ENCODE data around the gene CIP2A. TPM values are rescaled to one million over a fixed set of nuclear protein-coding genes. Genes with fewer than 3 reads are reported as not detected.

The CIP2A gene
- total RNA-seq, 1 donor from 2014 or later: 8.2 TPM

DNA sequence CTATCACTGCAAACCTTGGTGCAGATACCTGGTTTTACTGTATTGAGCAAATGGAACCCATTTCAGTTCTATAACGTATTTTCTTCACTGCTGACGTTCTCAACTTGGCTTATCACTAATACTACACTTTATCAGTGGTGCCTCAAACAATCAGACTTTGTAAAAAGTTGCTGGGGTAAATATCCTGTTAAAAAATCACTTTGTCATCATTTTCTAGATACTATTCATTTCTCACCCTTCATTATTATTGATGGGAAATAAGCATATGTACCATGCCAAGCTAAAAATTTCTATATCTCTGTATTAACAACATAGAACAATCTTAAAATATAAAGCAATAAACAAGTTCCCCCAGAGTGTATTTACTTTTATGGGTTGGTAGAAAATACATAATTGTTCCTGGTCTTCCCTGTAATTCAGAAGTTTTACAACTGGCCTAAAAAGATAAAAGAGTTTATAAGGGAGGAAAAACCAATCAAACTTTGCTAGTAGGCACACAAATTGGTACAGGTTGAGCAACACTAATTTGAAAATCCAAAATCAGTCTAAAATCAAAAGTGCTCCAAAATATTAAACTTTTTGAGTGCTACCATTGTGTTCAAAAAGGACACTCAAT, 33.2 kb downstream of the CIP2A start:
- Histone ChIP-seq H3K36me3 (ENCODE audit: control insufficient read depth, insufficient read depth, low read length) (no peaks in the 10 kb centered on the region), H3K4me3 (ENCODE audit: low read depth, low read length) (no peak overlapping the region), H3K27me3 (ENCODE audit: control insufficient read depth, insufficient read depth, low read length) (no peaks in the 10 kb centered on the region)
- DNase-seq (ENCODE audit: low read depth): no peak
- TF ChIP-seq, protein P1, sequence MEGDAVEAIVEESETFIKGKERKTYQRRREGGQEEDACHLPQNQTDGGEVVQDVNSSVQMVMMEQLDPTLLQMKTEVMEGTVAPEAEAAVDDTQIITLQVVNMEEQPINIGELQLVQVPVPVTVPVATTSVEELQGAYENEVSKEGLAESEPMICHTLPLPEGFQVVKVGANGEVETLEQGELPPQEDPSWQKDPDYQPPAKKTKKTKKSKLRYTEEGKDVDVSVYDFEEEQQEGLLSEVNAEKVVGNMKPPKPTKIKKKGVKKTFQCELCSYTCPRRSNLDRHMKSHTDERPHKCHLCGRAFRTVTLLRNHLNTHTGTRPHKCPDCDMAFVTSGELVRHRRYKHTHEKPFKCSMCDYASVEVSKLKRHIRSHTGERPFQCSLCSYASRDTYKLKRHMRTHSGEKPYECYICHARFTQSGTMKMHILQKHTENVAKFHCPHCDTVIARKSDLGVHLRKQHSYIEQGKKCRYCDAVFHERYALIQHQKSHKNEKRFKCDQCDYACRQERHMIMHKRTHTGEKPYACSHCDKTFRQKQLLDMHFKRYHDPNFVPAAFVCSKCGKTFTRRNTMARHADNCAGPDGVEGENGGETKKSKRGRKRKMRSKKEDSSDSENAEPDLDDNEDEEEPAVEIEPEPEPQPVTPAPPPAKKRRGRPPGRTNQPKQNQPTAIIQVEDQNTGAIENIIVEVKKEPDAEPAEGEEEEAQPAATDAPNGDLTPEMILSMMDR (IDR thresholded peaks at IDR 0.05; ENCODE audit: insufficient read depth, low read length, poor library complexity, severe bottlenecking): no peak

DNA sequence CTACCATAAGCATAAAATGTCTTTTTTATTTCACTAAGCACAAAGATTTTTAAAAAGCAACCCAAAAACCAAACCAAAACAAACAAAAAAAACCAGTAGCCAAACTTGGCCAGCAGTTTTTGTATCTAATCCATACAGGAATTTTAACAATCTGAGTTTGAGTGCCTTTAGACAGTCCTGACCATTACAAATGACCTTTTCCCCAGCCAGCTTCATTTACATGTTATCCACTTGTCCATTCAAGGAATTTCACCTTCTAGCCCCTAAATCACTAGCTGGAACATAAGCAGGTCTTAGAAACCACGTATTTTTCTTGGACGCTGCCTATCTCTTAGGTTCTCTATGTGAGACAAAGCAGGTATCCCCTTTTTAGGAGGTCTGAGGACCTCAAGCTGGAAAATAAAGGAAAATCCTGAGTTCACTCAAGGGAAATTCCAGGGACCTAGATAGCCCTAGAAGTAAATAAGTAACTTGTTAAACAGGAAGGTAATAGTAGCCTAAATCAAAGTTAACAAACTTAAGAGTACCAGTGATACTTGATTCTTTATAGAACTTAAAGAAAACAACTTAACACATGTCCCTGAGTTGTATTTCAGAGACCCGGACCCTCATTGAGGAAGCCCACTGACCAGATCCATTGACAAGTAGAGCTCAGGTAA, 34.2 kb downstream of the CIP2A start:
- no peaks in the 10 kb centered on the region for H3K27me3 ChIP-seq (ENCODE audit: control insufficient read depth, insufficient read depth, low read length)
- H3K4me3 ChIP-seq (ENCODE audit: low read depth, low read length): no peak overlapping the region
- DNase-seq (ENCODE audit: low read depth): no peak
- H3K36me3 ChIP-seq (ENCODE audit: control insufficient read depth, insufficient read depth, low read length): no peaks in the 10 kb centered on the region
- TF ChIP-seq, protein P1 (IDR thresholded peaks at IDR 0.05; ENCODE audit: insufficient read depth, low read length, poor library complexity, severe bottlenecking): no peak

DNA sequence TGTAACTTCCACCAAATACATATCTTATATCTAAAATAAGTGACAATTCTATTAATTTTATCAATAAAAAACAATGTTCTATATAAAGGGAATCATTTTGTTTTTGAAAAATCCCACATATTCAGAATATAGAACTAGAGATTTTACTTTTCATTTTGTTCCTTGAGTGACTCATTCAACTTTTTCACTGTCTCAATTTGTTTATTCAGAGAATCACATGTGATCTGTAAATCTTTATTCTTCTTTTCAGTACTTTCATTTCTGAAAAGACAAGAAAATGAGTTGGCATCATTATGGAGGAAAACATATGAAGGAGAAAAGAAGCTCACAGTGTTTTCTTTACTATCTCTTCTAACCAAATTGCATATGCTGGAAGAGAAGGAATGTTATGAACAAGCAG, 35.0 kb downstream of the CIP2A start:
- TF ChIP-seq, protein P1 (IDR thresholded peaks at IDR 0.05; ENCODE audit: insufficient read depth, low read length, poor library complexity, severe bottlenecking): no peak
- Histone ChIP-seq H3K4me3 (ENCODE audit: low read depth, low read length) (no peak overlapping the region), H3K27me3 (ENCODE audit: control insufficient read depth, insufficient read depth, low read length) (no peaks in the 10 kb centered on the region), H3K36me3 (ENCODE audit: control insufficient read depth, insufficient read depth, low read length) (no peaks in the 10 kb centered on the region)
- no peak for DNase-seq (ENCODE audit: low read depth)

DNA sequence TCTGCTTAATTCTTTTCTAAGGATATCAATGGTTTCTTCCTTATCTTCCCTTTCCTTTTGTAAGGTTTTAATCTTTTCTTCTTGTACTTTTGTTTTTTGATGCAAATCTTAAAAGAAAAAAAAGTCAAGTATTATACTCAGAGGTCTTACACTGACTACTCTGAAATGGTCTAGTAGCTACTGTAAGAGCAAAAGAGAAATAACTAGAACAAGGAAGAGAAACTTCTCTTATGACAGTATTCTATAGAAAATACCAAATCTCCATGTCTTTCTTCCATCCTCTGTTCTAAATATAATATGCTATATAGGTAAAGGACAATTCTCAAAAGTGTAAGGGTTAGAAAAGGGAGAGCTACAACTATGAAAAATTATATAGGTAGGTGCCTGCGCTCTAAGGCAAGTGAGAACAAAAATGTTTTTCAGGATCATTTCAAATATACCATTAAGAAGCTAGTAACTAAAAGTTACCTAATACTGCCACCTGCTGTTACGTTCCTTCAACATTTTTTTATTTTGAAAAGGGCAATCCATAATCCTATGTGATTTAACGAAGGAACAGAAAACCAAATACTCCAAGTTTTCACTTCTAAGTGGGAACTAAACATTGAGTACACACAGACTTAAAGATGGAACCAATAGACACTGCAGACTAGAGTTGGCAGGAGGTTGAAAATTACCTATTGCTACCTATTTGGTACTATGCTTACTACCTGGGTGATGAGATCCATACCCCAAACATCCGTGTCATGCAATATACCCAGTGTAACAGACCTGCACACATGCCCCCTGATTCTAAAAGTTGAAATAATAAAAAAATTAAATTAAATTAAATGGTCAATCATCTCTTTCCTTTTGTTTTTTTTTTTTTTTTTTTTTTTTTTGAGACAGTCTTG, 36.7 kb downstream of the CIP2A start:
- DNase-seq (ENCODE audit: low read depth): no peak
- H3K36me3 ChIP-seq (ENCODE audit: control insufficient read depth, insufficient read depth, low read length): no peaks in the 10 kb centered on the region

DNA sequence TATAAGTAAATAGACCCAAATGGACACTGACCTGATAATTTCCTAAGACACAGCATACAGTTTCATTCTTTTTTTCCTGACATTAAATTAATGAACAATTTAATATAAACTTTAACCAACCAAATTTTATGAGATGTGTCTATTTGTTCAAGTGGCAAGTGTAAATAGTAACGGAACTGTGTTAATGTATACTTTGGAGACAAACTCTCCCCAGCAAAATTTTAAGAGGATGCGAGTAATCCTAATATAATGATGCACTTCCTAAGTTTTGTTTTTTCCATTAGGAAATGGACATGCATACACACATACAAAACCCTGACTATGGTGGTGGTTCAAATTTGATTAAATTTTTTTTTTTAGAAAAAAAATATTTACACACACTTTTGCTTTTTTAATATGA, 40.4 kb downstream of the CIP2A start:
- TF ChIP-seq, protein P1 (IDR thresholded peaks at IDR 0.05; ENCODE audit: insufficient read depth, low read length, poor library complexity, severe bottlenecking): no peak
- H3K4me3 ChIP-seq (ENCODE audit: low read depth, low read length): no peak overlapping the region
- DNase-seq (ENCODE audit: low read depth): no peak
- no peaks in the 10 kb centered on the region for H3K36me3 ChIP-seq (ENCODE audit: control insufficient read depth, insufficient read depth, low read length)
- H3K27me3 ChIP-seq (ENCODE audit: control insufficient read depth, insufficient read depth, low read length): no peaks in the 10 kb centered on the region

More for the DNA sequence above, 36.7 kb downstream of the CIP2A start:
- H3K27me3 ChIP-seq (ENCODE audit: control insufficient read depth, insufficient read depth, low read length): no peaks in the 10 kb centered on the region
- H3K4me3 ChIP-seq (ENCODE audit: low read depth, low read length): no peak overlapping the region
- TF ChIP-seq, protein P1 (IDR thresholded peaks at IDR 0.05; ENCODE audit: insufficient read depth, low read length, poor library complexity, severe bottlenecking): peak; percentile 25

All from kidney epithelial cell (primary cell).